Activated CD4-positive, CD25-positive, alpha-beta regulatory T cell (primary cell): Measurements from ENCODE around the gene RNASEH1.
"Not testable (repeated sequence)": the region's sequence is repeated elsewhere in the genome, so short reads cannot be mapped to it uniquely, and the experiment has no call there.

Source experiments
- DNase-seq, 4 experiments: peaks; one replicate each; lab custom pipeline; 2025; lab: John Stamatoyannopoulos, UW

Gene RNASEH1

DNA sequence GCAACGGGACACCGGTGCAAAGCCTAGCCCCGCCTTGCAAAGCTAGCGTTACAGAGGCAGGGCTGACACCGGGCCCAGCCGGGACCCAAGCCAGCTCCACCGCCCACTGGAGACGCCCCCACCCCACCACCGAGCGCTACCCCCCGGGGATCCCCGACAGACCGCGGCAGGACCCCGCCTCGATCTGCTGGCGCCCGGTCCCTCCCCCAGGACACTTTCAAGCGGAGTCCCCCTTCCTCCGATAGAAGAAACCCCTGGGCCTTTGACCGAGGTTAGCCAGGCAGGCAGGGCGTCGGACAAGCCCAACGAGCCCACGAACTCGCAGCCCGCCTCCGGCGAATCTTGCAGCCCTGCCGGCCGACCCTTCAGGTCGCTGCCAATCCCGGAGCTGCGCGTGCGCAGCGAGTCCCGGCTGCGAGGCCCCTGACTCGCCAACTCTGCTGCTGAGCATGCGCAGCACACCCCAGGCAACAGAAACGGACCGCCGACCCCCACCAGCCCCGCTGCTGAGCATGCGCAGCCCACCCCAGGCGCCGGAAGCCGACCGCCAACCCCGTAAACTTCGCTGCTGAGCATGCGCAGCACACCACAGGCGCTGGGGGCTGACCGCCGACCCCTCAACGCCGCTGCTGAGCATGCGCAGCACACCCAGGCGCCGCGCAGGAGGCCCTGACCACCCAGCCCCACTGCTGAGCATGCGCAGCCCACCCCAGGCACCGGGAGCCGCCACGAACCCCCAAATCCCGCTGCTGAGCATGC lies 39.5 kb downstream of the RNASEH1 start:
- DNase-seq, result peak; percentile 97 to 99 (median 98)

DNA sequence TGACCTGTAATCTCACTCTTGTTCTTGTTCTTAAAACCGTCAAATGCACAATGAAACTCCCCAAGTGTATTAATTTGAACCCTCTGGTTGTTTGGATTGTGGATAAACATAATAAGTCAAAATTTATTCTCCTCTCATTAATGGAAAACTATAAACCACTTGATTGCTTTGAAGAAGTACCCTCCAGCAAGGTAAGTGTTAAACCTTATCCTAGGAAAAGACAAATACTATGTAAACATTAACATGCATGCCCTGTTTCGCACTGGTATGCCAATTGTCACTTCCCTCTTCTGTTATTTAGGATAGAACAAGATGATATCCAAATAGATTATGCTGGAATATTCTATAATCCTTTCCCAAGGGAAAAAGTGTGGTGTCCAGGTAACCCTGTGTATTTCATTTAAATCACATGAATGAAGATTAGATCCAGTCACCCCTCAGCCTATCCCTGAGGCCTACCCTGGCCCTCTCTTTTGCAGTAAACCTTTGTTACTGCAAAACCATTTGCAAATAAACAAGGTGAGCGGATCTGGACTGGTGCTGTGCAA lies 40.1 kb downstream of the RNASEH1 start:
- DNase-seq, result no peak

GRCh38 chr2:3516831-3517230 lies 41.3 kb downstream of the RNASEH1 start:
- DNase-seq, result no peak

GRCh38 chr2:3515438-3515837 lies 42.7 kb downstream of the RNASEH1 start:
- not testable (repeated sequence) for DNase-seq

DNA sequence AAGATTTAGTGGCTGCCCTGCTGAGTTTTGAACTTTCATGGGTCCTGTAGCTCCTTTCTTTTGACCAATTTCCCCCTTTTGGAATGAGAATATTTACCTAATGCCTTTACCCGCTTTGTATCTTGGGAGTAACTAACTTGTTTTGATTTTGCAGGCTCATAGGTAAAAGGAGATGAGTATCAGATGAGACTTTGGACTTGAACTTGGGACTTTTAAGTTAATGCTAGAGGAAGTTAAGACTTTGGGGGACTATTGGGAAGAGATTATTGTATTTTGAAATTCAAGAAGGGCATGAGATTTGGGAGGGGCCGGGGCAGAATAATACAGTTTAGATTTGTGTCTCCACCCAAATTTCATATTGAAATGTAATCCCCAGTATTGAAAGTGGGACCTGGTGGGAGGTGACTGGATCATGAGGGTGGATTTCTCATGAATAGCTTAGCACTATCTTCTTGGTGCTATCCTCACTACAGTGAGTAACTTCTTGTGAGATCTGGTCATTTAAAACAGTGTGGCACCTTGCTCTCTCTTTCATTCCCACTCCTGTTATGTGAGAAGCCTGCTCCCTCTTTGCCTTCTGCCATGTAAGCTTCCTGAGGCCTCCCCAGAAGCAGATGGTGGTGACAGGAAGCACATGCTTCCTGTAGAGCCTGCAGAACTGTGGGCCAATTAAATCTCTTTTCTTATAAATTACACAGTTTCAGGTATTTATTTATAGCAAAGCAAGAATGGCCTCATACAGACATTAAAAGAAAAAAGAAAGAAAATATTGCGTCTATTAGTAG lies 44.9 kb downstream of the RNASEH1 start:
- DNase-seq, result no peak

DNA sequence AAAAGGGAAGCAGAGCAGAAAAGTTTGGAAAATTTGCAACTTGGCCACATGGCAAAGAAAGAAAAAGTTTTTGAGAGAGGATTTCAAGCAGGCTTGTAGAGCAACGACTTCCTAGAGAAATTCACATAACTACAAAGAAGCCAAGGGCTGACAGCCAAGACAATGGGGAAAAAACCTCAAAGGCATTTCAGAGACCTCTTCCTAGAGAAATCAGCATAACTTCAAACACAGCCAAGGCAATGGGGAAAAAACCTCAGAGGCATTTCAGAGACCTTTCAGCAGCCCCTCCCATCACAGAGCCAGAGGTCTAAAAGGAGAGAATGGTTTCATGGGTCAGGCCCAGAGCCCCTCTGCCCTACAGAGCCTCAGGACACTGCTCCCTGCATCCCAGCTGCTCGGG lies 46.0 kb downstream of the RNASEH1 start:
- no peak for DNase-seq

DNA sequence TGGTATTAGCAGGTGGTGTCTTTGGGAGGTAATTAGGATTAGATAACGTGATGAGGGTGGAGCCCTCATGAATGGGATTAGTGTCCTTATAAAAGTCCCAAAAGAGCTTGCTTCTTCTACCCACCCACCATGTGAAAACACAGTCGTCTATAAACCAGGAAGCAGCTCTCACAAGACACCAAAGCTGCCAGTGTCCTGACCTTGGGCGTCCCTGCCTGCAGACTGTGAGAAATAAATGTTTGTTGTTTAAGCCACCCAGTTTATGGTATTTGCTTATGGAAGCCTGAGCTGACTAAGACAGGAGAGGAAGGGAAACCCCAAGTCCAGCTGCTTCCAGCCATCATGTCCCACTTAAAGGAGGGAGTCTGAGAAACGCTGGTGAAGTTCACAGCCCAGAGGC lies 52.4 kb downstream of the RNASEH1 start:
- no peak for DNase-seq

DNA sequence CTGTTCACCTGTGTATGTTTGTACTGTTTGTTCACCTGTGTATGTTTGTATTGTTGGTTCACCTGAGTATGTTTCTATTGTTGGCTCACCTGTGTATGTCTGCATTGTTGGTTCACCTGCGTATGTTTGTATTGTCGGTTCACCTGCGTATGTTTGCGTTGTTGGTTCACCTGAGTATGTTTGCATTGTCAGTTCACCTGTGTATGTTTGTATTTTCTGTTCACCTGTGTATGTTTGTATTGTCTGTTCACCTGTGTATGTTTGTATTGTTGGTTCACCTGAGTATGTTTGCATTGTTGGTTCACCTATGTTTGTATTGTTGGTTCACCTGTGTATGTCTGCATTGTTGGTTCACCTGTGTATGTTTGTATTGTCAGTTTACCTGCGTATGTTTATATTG lies 53.4 kb downstream of the RNASEH1 start:
- no peak for DNase-seq

DNA sequence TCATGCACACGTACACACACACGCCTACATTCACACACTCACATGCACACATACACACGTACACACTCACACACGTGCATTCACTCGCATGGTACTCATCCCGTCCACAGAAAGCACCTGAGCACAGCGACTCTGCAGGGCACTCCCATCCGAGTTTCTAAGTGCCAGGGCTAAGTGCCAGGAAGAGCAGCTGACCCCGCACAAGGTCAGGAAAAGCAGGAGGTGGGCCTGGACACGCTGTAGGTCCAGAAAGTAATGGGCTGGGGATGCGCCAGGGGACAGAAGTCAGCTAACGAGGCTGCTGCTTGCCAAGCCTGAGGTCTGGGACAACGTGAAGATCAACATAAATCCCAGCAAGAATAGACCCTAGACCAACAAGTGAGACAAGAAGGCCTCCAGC lies 54.6 kb downstream of the RNASEH1 start:
- DNase-seq, result no peak

DNA sequence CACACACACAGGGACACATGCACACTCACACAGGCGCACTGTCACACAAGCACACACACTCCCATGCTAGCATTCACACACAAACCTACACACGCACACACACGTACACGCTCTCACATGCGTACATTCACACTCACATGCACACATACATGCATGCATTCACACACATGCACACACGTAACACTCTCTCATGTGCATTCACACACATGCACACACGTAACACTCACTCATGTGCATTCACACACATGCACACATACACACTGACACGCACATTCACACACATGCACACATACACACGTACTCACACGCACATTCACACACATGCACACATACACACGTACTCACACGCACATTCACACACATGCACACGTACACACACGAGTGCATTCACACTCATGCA lies 55.1 kb downstream of the RNASEH1 start:
- no peak for DNase-seq

DNA sequence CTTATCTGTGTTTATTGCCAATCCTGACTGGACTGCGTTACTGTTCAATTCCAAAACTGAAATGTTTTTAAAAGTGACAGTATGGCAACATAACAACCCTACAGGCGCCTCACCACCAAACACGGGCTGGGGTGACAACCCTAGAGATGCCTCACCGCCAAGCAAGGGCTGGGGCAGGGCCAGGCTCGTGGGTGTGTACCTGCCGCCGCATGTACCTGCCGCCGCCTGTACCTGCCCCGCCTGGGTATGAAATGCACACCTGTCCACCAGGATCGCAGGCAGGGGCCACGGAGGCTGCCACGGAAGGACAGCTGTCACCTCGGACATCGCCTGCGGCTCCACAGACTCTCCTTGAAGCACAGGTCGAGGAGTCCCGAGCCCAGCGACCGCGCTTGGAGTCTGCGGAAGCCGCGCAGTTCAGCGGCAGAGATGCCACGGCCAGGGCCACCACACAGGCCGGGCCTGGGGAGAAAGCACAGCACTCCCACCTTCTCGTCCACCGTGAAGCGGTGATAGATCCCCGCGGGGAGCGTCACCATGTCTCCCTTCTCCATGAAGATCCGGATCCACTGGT lies 57.7 kb downstream of the RNASEH1 start:
- DNase-seq, result no peak

- DNase-seq, result no peak
Measured at GRCh38 chr2:3498783-3499394, 59.2 kb downstream of the RNASEH1 start.

GRCh38 chr2:3496708-3497080 lies 61.4 kb downstream of the RNASEH1 start:
- DNase-seq, result not testable (repeated sequence)
